ENCODE measurements around the gene EHBP1L1.
A peak's percentile ranks its signal among the peaks of the same experiment; 100 is the strongest.

EHBP1L1 gene

GRCh38 chr11:65557280-65558001 is 18.4 kb upstream of the EHBP1L1 start:
- Histone ChIP-seq H3K79me2 (ENCODE audit: control insufficient read depth, insufficient read depth, low read length, unreplicated experiment) (peaks cover 15% of the 10 kb centered on the region), H3K27me3 (ENCODE audit: insufficient read depth, low read length) (no peaks in the 10 kb centered on the region), H2AFZ (ENCODE audit: low read length, unreplicated experiment) (no peak overlapping the region), H3K4me1 (ENCODE audit: control insufficient read depth, insufficient read depth, low read length, unreplicated experiment) (peaks cover 62% of the 10 kb centered on the region), H3K36me3 (ENCODE audit: insufficient read depth, low read length) (no peaks in the 10 kb centered on the region), H3K4me3 (ENCODE audit: low read depth, low read length) (peak overlapping the region; percentile 80), H3K27ac (ENCODE audit: low read depth, low read length) (peak overlapping the region; percentile 74)

GRCh38 chr11:65558002-65558929 is 17.6 kb upstream of the EHBP1L1 start, which contains the start of gene LTBP3:
TSS of gene LTBP3 (minus strand) at chr11:65558359. CDS start at chr11:65557959, 400 bp downstream.
- H3K27ac ChIP-seq (ENCODE audit: low read depth, low read length), result peak within 1 kb of the TSS; percentile 74
- no peaks in the 10 kb centered on the region for H3K36me3 ChIP-seq (ENCODE audit: insufficient read depth, low read length)
- peak within 1 kb of the TSS; percentile 80 for H3K4me3 ChIP-seq (ENCODE audit: low read depth, low read length)
- H3K4me1 ChIP-seq (ENCODE audit: control insufficient read depth, insufficient read depth, low read length, unreplicated experiment), result peaks cover 62% of the 10 kb centered on the region
- peak within 1 kb of the TSS; percentile 44 for H2AFZ ChIP-seq (ENCODE audit: low read length, unreplicated experiment)
- no peaks in the 10 kb centered on the region for H3K27me3 ChIP-seq (ENCODE audit: insufficient read depth, low read length)
- peaks cover 15% of the 10 kb centered on the region for H3K79me2 ChIP-seq (ENCODE audit: control insufficient read depth, insufficient read depth, low read length, unreplicated experiment)

GRCh38 chr11:65558930-65559509 is 16.8 kb upstream of the EHBP1L1 start:
- Histone ChIP-seq H3K27me3 (ENCODE audit: insufficient read depth, low read length) (no peaks in the 10 kb centered on the region), H3K79me2 (ENCODE audit: control insufficient read depth, insufficient read depth, low read length, unreplicated experiment) (peaks cover 15% of the 10 kb centered on the region), H3K36me3 (ENCODE audit: insufficient read depth, low read length) (no peaks in the 10 kb centered on the region), H3K4me1 (ENCODE audit: control insufficient read depth, insufficient read depth, low read length, unreplicated experiment) (peaks cover 60% of the 10 kb centered on the region), H2AFZ (ENCODE audit: low read length, unreplicated experiment) (peak overlapping the region; percentile 44), H3K27ac (ENCODE audit: low read depth, low read length) (peak overlapping the region; percentile 74), H3K4me3 (ENCODE audit: low read depth, low read length) (peak overlapping the region; percentile 80)

- no peaks in the 10 kb centered on the region for H3K36me3 ChIP-seq (ENCODE audit: insufficient read depth, low read length)
- H3K79me2 ChIP-seq (ENCODE audit: control insufficient read depth, insufficient read depth, low read length, unreplicated experiment), result peaks cover 15% of the 10 kb centered on the region
- peaks cover 55% of the 10 kb centered on the region for H3K4me1 ChIP-seq (ENCODE audit: control insufficient read depth, insufficient read depth, low read length, unreplicated experiment)
- H3K27me3 ChIP-seq (ENCODE audit: insufficient read depth, low read length), result no peaks in the 10 kb centered on the region
- H3K4me3 ChIP-seq (ENCODE audit: low read depth, low read length), result no peak overlapping the region
- H2AFZ ChIP-seq (ENCODE audit: low read length, unreplicated experiment), result no peak overlapping the region
- H3K27ac ChIP-seq (ENCODE audit: low read depth, low read length), result peak overlapping the region; percentile 74
Observed at GRCh38 chr11:65559535-65559934, 16.3 kb upstream of the EHBP1L1 start.

GRCh38 chr11:65559951-65560537 is 15.8 kb upstream of the EHBP1L1 start:
- no peak overlapping the region for H2AFZ ChIP-seq (ENCODE audit: low read length, unreplicated experiment)
- peak overlapping the region; percentile 74 for H3K27ac ChIP-seq (ENCODE audit: low read depth, low read length)
- peaks cover 50% of the 10 kb centered on the region for H3K4me1 ChIP-seq (ENCODE audit: control insufficient read depth, insufficient read depth, low read length, unreplicated experiment)
- peaks cover 10% of the 10 kb centered on the region for H3K79me2 ChIP-seq (ENCODE audit: control insufficient read depth, insufficient read depth, low read length, unreplicated experiment)
- H3K4me3 ChIP-seq (ENCODE audit: low read depth, low read length), result peak overlapping the region; percentile 11
- no peaks in the 10 kb centered on the region for H3K27me3 ChIP-seq (ENCODE audit: insufficient read depth, low read length)
- no peaks in the 10 kb centered on the region for H3K36me3 ChIP-seq (ENCODE audit: insufficient read depth, low read length)

- H3K27me3 ChIP-seq (ENCODE audit: insufficient read depth, low read length), result no peaks in the 10 kb centered on the region
- no peak overlapping the region for H2AFZ ChIP-seq (ENCODE audit: low read length, unreplicated experiment)
- H3K79me2 ChIP-seq (ENCODE audit: control insufficient read depth, insufficient read depth, low read length, unreplicated experiment), result peaks cover 7% of the 10 kb centered on the region
- peak overlapping the region; percentile 11 for H3K4me3 ChIP-seq (ENCODE audit: low read depth, low read length)
- H3K36me3 ChIP-seq (ENCODE audit: insufficient read depth, low read length), result no peaks in the 10 kb centered on the region
- peak overlapping the region; percentile 74 for H3K27ac ChIP-seq (ENCODE audit: low read depth, low read length)
- peaks cover 48% of the 10 kb centered on the region for H3K4me1 ChIP-seq (ENCODE audit: control insufficient read depth, insufficient read depth, low read length, unreplicated experiment)
Observed at GRCh38 chr11:65560555-65561418, 15.1 kb upstream of the EHBP1L1 start.

- Histone ChIP-seq H3K27me3 (ENCODE audit: insufficient read depth, low read length) (no peaks in the 10 kb centered on the region), H3K79me2 (ENCODE audit: control insufficient read depth, insufficient read depth, low read length, unreplicated experiment) (peaks cover 11% of the 10 kb centered on the region), H3K36me3 (ENCODE audit: insufficient read depth, low read length) (no peaks in the 10 kb centered on the region), H3K4me3 (ENCODE audit: low read depth, low read length) (no peak overlapping the region), H2AFZ (ENCODE audit: low read length, unreplicated experiment) (no peak overlapping the region), H3K4me1 (ENCODE audit: control insufficient read depth, insufficient read depth, low read length, unreplicated experiment) (peaks cover 43% of the 10 kb centered on the region), H3K27ac (ENCODE audit: low read depth, low read length) (no peak overlapping the region)
Observed at GRCh38 chr11:65562020-65562419, 13.8 kb upstream of the EHBP1L1 start.

- no peak overlapping the region for H2AFZ ChIP-seq (ENCODE audit: low read length, unreplicated experiment)
Observed at GRCh38 chr11:65562788-65563187, 13.1 kb upstream of the EHBP1L1 start.

GRCh38 chr11:65563601-65564000 is 12.3 kb upstream of the EHBP1L1 start:
- no peaks in the 10 kb centered on the region for H3K36me3 ChIP-seq (ENCODE audit: insufficient read depth, low read length)
- no peak overlapping the region for H3K27ac ChIP-seq (ENCODE audit: low read depth, low read length)
- H3K27me3 ChIP-seq (ENCODE audit: insufficient read depth, low read length), result no peaks in the 10 kb centered on the region
- no peak overlapping the region for H2AFZ ChIP-seq (ENCODE audit: low read length, unreplicated experiment)
- peaks cover 17% of the 10 kb centered on the region for H3K79me2 ChIP-seq (ENCODE audit: control insufficient read depth, insufficient read depth, low read length, unreplicated experiment)
- H3K4me3 ChIP-seq (ENCODE audit: low read depth, low read length), result no peak overlapping the region
- H3K4me1 ChIP-seq (ENCODE audit: control insufficient read depth, insufficient read depth, low read length, unreplicated experiment), result peaks cover 43% of the 10 kb centered on the region

More at GRCh38 chr11:65562788-65563187, 13.1 kb upstream of the EHBP1L1 start:
- peaks cover 43% of the 10 kb centered on the region for H3K4me1 ChIP-seq (ENCODE audit: control insufficient read depth, insufficient read depth, low read length, unreplicated experiment)
- peaks cover 9% of the 10 kb centered on the region for H3K79me2 ChIP-seq (ENCODE audit: control insufficient read depth, insufficient read depth, low read length, unreplicated experiment)
- no peaks in the 10 kb centered on the region for H3K27me3 ChIP-seq (ENCODE audit: insufficient read depth, low read length)
- no peaks in the 10 kb centered on the region for H3K36me3 ChIP-seq (ENCODE audit: insufficient read depth, low read length)
- no peak overlapping the region for H3K4me3 ChIP-seq (ENCODE audit: low read depth, low read length)
- no peak overlapping the region for H3K27ac ChIP-seq (ENCODE audit: low read depth, low read length)

Measured in ACC112 (cell line).